Body of pancreas (tissue), 4 donors: ENCODE measurements around the gene UNC13C.

ENCODE experiments used
- CTCF ChIP-seq, 7 experiments: fragments of 450-650 bp in 4 of 7; fragments of 200-600 bp in 3 of 7; sonication (generic) in 3 of 7; IDR thresholded peaks; one replicate each; pipeline ENCODE4 v1.5.1; 2016 to 2019; ENCODE audit warnings: antibody characterized with exemption in 7 of 7
- POLR2A ChIP-seq, 3 donors: fragments of 450-650 bp; IDR thresholded peaks; one replicate each; pipeline ENCODE4 v1.6.1; 2016; ENCODE audit warnings: antibody characterized with exemption in 3 of 3, mild to moderate bottlenecking in 2 of 3

GRCh38 chr15:54032066-54032465 is 53.8 kb downstream of the UNC13C start:
- TF ChIP-seq POLR2A (IDR thresholded peaks at IDR 0.05) (no peak), CTCF (IDR thresholded peaks at IDR 0.05) (no peak)
